HG03045 (cell line): ENCODE measurements around the gene COL15A1.
"Not testable (repeated sequence)": the region's sequence is repeated elsewhere in the genome, so short reads cannot be mapped to it uniquely, and the experiment has no call there.

Experiments used
- ATAC-seq: cut with Tn5 transposase; IDR thresholded peaks from one replicate; pipeline ENCODE4 v1.9.1; 2021; ENCODE audit warnings: mild to moderate bottlenecking, moderate library complexity; ENCODE audit not compliant: unreplicated experiment

COL15A1 gene

DNA sequence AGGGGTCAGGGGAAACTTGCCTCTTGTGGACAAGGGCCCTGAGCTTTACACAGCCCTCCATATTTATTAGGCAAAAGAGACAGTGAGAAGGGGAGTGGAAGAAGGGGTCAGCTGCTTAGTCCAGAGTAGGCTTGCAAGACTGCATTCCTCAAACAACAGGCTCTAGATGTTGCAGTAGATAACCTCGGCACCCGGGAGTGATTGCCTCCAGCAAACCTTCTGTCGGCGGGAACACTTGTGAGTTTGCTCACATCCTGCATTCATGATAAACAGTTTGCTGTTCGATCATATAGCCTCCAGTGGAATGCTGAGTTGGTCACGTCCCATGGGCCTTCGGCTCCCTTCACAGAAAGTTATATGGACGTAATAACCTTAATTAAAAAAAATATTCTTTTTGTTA lies 66.7 kb downstream of the COL15A1 start:
- not testable (repeated sequence) for ATAC-seq

DNA sequence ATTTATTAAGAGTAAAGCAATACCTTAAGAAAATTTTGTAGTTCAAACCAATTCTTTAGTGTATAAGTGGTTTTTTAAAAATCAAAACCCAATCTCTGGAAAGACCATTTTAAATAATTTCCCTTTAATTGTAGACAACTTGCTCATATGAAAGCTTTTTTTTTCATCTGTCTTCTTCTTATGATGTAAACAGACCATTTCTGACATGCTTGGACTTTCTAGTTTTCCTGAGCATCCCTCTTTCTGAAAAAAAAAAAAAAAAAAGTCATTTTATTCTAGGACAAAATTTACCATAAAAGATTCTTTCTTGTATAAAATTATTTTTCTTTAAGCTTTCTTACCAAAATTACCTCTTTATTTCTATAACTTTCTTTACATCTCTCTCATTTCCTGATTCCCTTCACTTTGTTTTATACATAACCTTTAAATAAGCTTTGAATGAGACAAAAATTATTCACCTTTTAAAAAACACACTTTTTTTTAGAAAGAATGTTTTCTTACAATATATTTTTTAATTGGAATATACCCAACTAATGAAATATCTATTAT lies 67.5 kb downstream of the COL15A1 start:
- no peak for ATAC-seq

DNA sequence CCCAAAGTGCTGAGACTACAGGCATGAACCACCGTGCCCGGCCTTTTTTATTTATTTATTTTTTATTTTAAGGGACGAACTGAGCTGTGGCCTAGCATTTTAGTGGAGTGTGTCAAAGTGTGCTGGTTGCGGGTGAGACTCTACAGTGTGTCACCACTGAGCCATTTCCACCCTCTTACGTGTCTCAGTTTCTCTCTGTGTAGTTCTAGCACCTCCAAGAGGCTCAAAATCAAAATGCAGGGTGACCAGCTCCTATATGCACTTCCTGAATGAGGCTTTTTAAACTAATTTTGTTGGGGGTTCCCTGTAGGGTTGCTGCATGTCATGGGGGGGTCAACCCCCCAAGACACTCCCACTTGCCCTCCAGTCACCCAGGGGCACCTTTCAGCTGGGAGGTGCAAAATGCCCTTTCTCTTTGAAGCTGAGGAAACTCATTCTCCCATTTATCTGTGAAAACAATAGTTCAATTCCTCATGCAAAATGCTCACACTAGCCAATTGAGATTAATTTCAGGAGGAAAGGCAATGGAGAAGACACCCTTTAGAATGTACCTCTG lies 69.3 kb downstream of the COL15A1 start:
- no peak for ATAC-seq

DNA sequence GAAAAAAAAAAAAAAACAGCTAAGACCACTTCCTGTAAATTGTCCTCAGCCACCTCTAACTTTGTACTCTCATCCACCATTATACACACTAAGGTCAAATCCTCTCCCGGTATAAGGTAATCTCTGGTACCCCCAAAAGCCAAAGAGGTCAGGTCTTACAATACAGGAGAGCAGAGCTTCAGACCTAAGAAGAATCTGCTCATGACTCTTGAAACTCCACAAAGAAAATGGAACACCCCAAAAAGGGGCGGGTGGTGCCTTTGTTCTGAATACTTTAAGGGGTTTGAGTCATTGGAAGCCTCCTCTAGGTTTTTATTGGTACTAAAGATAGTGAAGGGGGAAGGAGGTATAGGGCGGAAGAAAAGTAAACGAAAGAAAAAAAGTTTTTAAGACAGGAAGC lies 69.8 kb downstream of the COL15A1 start:
- no peak for ATAC-seq

DNA sequence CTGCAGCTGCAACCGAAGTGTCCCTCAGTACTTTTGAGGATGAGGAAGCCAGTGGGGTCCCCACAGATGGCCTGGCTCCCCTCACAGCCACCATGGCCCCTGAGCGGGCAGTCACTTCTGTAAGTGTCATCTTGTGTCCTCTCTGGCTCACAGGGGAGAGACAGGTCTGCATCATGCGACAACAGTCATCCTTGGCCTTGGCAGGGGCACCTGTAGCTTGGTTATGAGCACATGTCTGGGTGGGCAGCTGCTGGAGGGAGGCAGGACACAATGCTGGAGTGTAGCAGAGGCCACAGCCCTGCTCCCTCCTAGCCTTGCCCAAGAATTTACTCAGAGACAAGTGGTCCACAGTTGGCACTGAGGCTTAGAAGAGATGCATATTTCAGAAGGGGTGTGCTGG lies 71.7 kb downstream of the COL15A1 start:
- no peak for ATAC-seq

DNA sequence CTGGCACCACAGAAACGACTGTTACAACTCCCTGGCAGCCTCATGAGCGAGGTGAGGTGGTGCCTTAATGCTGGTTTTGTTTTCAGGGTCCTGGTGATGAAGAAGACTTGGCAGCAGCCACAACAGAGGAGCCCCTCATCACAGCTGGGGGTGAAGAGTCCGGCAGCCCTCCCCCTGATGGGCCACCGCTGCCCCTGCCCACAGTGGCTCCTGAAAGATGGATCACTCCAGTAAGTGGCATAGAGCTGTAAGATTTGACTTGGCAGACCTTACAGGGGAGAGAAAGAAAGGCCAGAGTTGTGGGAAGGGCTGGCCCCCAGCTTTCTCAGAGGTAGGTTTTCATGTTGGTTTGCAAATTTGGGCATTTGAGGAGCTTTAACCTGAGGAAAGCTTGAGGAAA lies 72.2 kb downstream of the COL15A1 start:
- no peak for ATAC-seq

DNA sequence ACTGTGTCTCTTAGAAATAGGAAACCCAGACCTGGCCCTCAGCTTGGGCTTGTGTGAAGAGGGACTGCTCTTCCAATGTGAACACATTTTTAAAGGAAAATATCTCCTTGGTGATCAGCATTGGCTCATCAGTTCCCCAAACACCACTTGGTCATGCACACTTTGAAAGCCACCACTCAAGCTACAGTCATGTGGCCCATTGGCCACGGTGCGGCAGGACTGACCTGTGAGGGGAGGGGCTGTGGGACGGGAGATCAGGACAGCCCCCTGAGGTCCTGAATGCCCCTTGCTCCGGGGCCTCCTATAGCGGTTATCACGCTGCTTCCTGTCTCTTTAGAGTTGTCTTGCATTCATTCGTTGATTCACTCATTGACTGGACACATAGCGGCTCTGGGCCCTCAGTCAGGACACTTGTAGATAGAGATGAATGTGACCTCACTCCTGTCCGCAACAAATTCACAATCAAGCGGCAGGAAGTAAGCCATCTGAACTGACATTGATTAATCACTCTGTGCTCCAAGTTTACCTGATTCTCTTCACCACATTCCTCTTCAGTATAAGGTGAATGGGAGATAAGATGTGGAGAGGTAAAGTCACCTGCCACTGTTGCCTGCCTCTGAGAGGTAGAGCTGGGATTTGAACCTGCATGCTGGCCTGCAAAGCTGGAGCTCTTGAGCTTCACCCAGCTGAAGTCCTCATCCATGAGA lies 73.1 kb downstream of the COL15A1 start:
- ATAC-seq, result no peak

DNA sequence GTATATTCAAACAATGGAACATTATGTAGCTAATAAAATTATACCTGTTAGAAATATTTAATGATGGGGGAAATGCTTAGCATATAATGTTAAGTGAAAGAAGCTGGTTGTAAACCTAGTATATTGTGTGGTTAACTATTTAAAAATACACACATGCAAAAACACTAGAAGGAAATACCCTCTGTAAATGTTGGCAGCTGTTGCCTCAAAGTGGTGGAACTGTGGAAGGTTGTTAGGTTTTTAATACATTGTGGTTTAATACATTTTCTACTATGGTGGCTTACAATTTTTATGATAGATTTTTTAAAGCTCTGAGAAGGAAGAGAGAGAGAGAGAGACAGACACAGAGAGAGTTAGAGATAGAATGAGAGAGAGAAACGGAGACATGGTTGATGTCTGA lies 74.9 kb downstream of the COL15A1 start:
- no peak for ATAC-seq

DNA sequence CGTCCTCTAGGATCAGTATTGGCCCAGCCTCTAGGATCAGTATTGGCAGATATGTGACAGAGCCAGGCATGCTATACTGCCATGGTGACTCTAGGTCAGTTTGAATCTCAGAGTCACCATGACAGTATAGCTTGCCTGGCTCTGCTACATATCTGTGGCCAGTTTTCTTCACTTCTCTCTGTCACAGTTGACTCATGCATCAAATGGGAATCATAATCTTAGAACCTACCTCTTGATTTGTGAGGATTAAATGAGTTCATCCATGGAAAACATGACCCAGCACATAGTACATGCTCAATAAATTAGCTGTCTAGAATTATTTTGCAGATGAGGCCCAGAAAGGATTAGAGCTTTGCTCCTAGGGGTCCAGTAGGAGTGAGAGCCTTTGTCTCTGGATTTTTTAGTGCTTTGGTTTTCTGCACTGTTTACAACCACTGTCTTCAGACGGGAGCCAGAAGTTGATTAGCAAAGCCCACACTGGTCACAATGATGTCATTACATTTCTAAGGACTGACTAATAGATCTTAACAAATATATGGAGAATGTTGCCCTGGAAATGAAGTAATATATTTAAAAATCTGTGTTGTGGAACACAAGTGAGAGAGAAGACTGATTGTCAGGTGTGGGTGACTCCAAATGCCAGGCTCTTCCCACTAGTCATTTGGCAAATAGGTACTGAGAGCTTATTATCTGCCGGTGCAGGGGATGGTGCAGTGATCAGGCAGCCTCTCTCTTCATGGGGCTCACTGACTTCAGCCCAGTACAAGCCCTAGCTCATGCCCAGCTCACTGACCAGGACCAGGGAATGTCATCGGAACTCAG lies 76.0 kb downstream of the COL15A1 start:
- no peak for ATAC-seq

DNA sequence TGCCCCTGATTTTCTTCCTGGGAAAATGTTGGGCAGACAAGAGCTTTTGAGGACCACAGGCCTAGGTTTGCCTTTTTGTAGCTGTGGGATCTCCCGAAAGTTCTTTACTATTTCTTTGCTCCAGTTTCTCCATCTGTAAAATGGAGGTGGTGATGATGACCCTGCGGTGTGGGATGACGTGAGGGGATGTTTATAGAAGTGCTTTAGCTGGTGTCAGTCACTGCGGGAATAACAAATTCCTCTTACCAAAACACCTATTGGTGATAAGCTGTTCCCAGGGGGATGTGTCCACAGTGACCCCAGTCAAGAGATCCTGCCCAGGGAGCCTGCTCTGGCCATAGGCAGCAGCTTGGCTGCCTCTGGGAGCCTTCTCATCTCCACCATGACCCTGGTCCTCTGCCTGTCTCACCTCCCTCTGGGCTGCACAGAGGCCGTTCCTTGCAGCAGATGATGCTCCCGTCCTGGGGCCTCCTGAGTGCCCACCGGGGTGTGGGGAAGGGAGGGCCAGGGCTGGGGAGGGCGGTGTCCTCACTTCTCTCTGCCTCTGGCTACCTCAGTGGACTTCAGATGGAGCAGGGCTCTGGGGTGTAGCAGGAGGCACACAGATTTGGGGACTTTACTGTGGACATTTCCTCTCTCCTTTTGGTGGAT lies 77.2 kb downstream of the COL15A1 start:
- ATAC-seq, result no peak

DNA sequence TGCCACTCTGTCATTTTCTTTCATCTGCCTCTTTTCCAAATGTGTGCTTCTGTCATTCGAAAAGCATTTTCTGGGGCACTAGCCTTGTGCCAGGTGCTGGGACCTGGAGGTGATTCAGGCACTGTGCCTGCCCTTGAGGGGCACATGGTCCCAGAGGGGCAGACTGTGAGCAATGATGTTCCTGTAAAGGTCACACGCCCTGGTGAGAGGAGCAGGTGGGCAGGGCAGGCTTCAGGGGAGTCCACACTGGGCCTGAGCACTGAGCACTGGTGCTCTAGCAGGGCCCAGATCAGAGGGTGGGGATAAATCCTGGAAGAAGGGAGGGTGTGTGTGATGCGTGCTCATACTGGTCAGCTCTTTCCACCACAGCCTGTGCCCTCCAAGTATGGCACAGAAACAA lies 77.8 kb downstream of the COL15A1 start:
- ATAC-seq, result no peak

DNA sequence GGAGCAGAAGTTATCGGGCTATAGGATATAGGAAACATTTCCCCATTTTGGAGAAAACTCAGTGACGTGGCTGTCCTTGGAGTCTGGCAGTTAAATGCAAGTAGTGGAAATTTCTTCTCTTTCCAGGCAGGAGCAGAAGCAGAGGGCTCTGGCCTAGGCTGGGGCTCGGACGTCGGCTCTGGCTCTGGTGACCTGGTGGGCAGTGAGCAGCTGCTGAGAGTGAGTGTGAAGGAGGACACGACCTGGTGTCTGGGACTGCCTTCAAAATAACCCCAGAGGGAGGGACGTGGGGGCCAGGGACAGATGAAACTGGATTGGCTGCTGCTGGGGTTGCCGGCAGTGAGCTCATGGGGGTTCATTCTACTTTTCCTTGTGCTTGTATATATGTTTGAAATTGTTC lies 79.5 kb downstream of the COL15A1 start:
- ATAC-seq, result no peak

DNA sequence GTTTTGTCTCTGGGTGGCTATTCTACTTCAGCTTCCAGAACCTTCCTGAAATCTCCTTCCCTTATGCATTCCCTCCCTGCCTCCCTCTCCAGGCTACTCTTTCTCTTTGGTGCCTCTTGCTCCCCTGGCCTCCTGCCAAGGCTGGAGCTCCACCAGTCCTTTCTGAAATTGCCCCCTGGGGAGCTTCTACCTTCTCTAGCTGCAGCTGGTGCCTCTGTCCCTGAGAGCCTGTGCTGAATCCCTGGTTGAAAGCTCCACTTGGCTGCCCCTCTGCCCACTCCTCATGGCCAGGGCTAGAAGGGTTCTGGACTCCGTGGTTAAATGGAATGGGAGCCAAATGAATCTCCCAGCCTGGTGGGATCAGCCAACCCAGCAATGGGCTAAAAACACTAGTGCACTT lies 80.1 kb downstream of the COL15A1 start:
- no peak for ATAC-seq

DNA sequence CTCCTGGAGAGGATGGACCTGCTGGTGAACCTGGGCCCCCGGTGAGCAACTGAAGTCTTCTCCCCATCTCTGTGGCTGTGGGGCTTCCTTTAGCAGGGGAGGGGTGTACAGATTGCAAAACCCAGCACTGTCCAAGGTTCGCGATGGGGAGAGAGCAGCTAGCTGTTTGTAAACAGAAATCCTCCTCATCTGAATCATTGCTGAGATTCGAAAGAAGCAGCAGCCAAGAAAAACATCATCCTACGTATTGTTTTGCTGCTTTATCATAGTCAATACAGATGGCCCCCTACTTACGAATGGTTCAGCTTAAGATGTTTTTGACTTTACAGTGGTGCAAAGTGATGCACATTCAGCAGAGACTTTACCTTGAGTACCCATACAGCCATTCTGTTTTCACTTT lies 81.3 kb downstream of the COL15A1 start:
- ATAC-seq, result no peak

DNA sequence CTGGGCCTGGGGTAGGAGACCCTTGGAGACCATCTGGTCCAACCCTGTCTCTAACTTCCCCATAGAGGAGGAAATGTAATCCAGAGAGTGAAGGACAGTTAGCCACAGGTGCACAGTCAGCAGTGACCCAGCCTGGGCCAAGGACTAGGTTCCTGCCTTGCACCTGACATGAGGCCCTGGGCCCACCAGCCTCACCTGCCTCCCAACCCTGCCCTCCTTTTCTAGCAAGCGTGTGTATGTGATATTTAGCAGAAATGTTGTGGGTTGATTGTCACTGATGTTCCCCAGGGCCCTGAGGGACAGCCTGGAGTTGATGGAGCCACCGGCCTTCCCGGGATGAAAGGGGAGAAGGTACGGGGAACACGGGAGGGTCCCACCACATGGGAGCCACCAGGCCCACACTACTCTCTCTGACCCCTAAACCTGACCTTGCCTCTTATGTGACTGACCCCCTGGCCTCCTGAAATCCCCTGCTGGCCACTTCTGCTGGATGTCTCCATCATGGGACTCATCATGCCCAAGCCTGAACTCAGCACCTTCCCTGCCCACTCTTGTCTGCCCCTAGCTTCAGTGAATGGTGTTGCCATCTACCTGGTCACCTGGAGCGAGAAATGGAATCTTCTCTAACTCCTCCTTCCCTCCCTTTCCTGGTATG lies 82.0 kb downstream of the COL15A1 start:
- no peak for ATAC-seq

DNA sequence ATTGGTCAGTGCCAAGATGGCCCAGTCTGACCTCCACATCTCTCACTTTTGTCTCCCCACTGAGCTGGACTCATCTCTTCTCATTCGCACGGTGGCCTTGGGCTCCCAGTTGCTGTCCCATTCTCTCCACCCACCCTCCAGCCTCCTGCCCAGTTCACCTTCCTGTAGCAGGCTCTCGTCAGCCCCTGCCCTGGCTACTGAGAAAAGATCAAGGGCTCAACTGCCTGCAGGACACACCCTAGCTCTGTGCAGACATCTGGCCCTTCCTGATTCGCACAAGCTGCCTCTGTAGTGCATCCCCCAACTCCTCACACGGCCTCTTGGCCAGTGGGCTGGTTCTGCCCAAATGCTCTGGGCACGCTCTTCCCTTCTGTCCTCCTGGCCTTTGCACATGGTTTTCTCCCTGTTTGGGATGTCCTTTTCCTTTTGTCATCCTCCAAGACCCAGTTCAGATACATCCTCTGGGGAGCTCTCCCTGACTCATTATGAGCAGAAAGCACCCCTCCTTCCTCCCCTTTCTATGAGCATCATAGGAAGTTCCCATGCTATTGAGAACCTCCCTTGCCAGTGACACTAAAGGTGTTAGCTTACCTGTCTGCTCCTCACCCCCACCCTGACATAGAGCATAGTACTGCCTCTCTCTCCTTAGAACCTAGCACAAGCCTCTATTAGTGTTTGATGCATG lies 82.7 kb downstream of the COL15A1 start:
- ATAC-seq, result no peak

DNA sequence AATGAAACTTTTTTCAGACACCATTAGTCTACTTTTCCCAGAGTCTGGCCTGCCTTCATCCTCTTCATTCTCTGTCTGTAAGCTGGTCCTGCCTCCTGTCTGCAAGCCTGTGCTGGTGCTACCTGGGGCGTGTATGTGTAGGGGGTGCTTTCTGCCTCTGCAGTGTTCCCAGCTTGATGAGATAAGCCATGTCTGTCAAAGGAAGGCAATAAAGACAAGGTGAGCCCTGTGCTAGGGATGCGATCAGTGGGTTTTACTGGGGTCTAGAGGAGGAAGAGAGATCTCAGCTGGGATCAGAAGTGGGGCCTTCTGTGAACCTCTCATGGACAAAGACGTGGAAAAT lies 83.2 kb downstream of the COL15A1 start:
- ATAC-seq, result no peak

DNA sequence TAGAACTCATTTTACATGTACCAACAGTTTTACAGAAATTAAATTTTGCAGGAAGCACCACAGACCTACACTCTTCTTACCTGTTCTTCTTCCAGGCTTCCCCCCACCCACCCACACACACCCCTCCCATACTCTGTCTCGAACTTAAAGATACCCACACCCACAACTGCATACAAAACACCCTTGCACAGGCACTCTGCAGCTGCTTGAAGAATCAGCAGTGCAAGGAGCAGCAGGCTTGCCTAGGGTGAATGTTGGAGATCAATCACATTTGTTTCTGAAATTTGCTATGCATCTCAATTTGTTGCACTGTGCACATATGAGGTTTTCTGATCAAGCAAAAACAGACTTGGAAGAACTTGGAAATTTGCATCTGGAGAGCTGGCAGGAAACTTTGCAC lies 83.7 kb downstream of the COL15A1 start:
- no peak for ATAC-seq

DNA sequence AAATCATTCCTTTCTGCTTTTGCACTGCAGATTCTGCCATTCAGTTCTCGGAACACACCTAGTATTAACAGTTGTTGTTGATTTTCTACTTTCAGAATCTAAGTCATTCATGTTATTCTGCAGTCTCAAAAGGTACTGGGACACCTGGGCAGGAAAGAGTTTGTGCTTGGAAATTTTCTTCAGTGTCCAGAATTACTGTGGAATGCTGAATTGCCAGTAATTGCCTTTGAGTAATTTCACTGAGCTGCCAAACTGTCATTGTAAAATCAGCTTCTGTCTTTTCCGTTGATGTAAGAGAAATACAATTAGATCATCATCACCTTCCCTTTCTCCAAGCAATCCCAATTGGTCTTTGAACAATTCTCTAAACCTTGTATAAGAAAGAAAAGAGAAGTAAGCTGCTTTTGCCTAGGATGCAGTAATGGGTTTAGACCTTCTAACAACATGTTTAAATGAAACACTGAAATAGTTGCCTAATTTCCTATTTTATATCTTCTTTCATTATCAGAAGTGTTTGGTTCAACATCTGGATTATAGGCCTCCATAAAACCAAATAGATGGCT lies 85.5 kb downstream of the COL15A1 start:
- ATAC-seq, result no peak

DNA sequence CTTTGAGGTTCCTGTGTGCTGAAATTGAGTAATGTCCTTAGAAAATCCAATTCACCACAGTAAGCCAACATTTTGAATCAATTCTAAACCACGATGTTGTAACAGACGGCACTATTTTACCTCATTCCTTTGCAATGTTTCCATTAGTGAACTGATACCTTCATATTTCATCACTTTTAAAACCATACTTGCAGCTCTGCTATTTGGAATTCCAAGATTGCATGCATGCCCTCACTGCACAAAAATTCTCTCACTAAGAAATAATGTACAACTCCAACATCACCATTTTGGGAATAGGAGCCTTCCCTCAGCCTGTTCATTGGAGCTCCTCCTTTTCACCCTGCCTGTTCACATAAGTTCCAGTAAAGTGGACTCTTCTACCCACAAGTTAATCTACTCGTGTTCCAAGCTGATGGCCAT lies 86.4 kb downstream of the COL15A1 start:
- ATAC-seq, result no peak
